ENCODE data around the gene KDM6A. TPM values are rescaled to one million over a fixed set of nuclear protein-coding genes. Genes with fewer than 3 reads are reported as not detected.

Gene KDM6A
- total and polyA plus RNA-seq, 2 of the 13 experiments (the other 11 are each of a cell fraction or from before 2014, with no cell fraction given), result 16.7 to 18.2 TPM

- no peak for TF ChIP-seq ZNF18 (CRISPR knock-in tag; IDR thresholded peaks at IDR 0.05; ENCODE audit: insufficient replicate concordance)
- TF ChIP-seq ZKSCAN8 (CRISPR knock-in tag; IDR thresholded peaks at IDR 0.05; ENCODE audit: borderline replicate concordance), result no peak
- TF ChIP-seq EZH2 (conservative IDR thresholded peaks at IDR 0.05; ENCODE audit: low read depth, low read length), result no peak
- TF ChIP-seq ZNF772 (CRISPR knock-in tag; IDR thresholded peaks at IDR 0.05), result no peak
- TF ChIP-seq ARID2 (CRISPR knock-in tag; IDR thresholded peaks at IDR 0.05; ENCODE audit: borderline replicate concordance), result no peak
- TF ChIP-seq SNAPC5 (CRISPR knock-in tag; IDR thresholded peaks at IDR 0.05; ENCODE audit: borderline replicate concordance), result no peak
- TF ChIP-seq SNAI1 (CRISPR knock-in tag; IDR thresholded peaks at IDR 0.05; ENCODE audit: borderline replicate concordance), result no peak
- TF ChIP-seq ZNF281 (CRISPR knock-in tag; IDR thresholded peaks at IDR 0.05; ENCODE audit: borderline replicate concordance), result no peak
- TF ChIP-seq HNRNPK (IDR thresholded peaks at IDR 0.05; ENCODE audit: low read depth, low read length, poor library complexity, severe bottlenecking), result no peak
- TF ChIP-seq ZNF660 (CRISPR knock-in tag; IDR thresholded peaks at IDR 0.05; ENCODE audit: borderline replicate concordance, low read depth), result no peak
- TF ChIP-seq SP5 (CRISPR knock-in tag; IDR thresholded peaks at IDR 0.05; ENCODE audit: borderline replicate concordance, low read depth), result peak; percentile 51; the same call in 1 of the 2 replicates
Measured at GRCh38 chrX:44953734-44954502, 80.9 kb downstream of the KDM6A start (continued).
